DND-41 (cell line): ENCODE results near the gene TREX2.

ENCODE experiments used
- ATAC-seq: fragments of 200-7000 bp; cut with Tn5 transposase; 3 replicates; pipeline ENCODE4 v1.9.1; 2021; ENCODE audit warnings: low read depth; ENCODE audit not compliant: insufficient read depth
- DNase-seq: peaks from one replicate; pipeline ENCODE4 v3.0.0-alpha.2; 2020
- H2AFZ ChIP-seq: 2 replicates; pipeline ENCODE4 v1.6.0; 2012; ENCODE audit warnings: low read depth, low read length
- H3K27ac ChIP-seq: 2 replicates; pipeline ENCODE4 v1.5.1; 2012; ENCODE audit warnings: low read length, inconsistent platforms
- H3K27me3 ChIP-seq: fragments of 200-600 bp; sonication (generic); 2 replicates; pipeline ENCODE4 v1.6.0; 2012; ENCODE audit warnings: low read length, mild to moderate bottlenecking, inconsistent platforms; ENCODE audit not compliant: insufficient read depth, poor library complexity
- H3K36me3 ChIP-seq: 2 replicates; pipeline ENCODE4 v1.5.1; 2012; ENCODE audit warnings: low read length, inconsistent platforms; ENCODE audit not compliant: insufficient read depth
- H3K4me1 ChIP-seq: 2 replicates; pipeline ENCODE4 v1.5.1; 2012; ENCODE audit warnings: mild to moderate bottlenecking, low read length; ENCODE audit not compliant: insufficient read depth
- H3K4me2 ChIP-seq: 2 replicates; pipeline ENCODE4 v1.6.0; 2012; ENCODE audit warnings: mild to moderate bottlenecking, moderate library complexity, low read length, inconsistent platforms; ENCODE audit not compliant: insufficient read depth
- H3K4me3 ChIP-seq, 2 experiments: fragments of 200-600 bp in 1 of 2; shearing (Covaris generic) in 1 of 2; 2 replicates each; pipeline ENCODE4 v1.5.1; 2012 to 2016; ENCODE audit warnings: inconsistent platforms in 2 of 2, low read length in 2 of 2, mild to moderate bottlenecking in 2 of 2, low read depth in 1 of 2, moderate library complexity in 1 of 2
- H3K79me2 ChIP-seq: 2 replicates; pipeline ENCODE4 v1.6.0; 2012; ENCODE audit warnings: low read length, inconsistent platforms; ENCODE audit not compliant: insufficient read depth
- H3K9ac ChIP-seq: 2 replicates; pipeline ENCODE4 v1.6.0; 2012; ENCODE audit warnings: low read depth, mild to moderate bottlenecking, inconsistent platforms, low read length, moderate library complexity
- H3K9me3 ChIP-seq: 2 replicates; pipeline ENCODE4 v1.5.1; 2012; ENCODE audit warnings: low read length, moderate library complexity, mild to moderate bottlenecking, inconsistent platforms; ENCODE audit not compliant: insufficient read depth, severe bottlenecking
- H4K20me1 ChIP-seq: 2 replicates; pipeline ENCODE4 v1.6.0; 2012; ENCODE audit warnings: low read length; ENCODE audit not compliant: insufficient read depth
- EZH2 ChIP-seq: IDR thresholded peaks from 3 replicates; pipeline ENCODE4 v1.6.1; 2012; ENCODE audit warnings: borderline replicate concordance, low read depth, mild to moderate bottlenecking, moderate library complexity, low read length, inconsistent platforms; ENCODE audit not compliant: severe bottlenecking
- TF ChIP-seq, protein P1 (sequence below): IDR thresholded peaks from 2 replicates; pipeline ENCODE4 v1.5.1; 2012; ENCODE audit warnings: borderline replicate concordance, low read length, moderate library complexity, mild to moderate bottlenecking; ENCODE audit not compliant: poor library complexity, severe bottlenecking; ENCODE audit errors: extremely low read depth

The TREX2 gene

GRCh38 chrX:153482376-153483015 is 36.6 kb upstream of the TREX2 start:
- no peaks in the 10 kb centered on the region for H4K20me1 ChIP-seq
- H2AFZ ChIP-seq = no peak overlapping the region
- H3K79me2 ChIP-seq = no peaks in the 10 kb centered on the region
- DNase-seq (no peak), ATAC-seq (no peak)
- H3K27me3 ChIP-seq = no peaks in the 10 kb centered on the region
- no peaks in the 10 kb centered on the region for H3K9me3 ChIP-seq
- no peak overlapping the region for H3K9ac ChIP-seq
- no peak overlapping the region for H3K4me3 ChIP-seq
- no peak overlapping the region for H3K4me2 ChIP-seq
- H3K36me3 ChIP-seq = no peaks in the 10 kb centered on the region
- no peaks in the 10 kb centered on the region for H3K4me1 ChIP-seq
- no peak for TF ChIP-seq EZH2
- TF ChIP-seq, protein P1, sequence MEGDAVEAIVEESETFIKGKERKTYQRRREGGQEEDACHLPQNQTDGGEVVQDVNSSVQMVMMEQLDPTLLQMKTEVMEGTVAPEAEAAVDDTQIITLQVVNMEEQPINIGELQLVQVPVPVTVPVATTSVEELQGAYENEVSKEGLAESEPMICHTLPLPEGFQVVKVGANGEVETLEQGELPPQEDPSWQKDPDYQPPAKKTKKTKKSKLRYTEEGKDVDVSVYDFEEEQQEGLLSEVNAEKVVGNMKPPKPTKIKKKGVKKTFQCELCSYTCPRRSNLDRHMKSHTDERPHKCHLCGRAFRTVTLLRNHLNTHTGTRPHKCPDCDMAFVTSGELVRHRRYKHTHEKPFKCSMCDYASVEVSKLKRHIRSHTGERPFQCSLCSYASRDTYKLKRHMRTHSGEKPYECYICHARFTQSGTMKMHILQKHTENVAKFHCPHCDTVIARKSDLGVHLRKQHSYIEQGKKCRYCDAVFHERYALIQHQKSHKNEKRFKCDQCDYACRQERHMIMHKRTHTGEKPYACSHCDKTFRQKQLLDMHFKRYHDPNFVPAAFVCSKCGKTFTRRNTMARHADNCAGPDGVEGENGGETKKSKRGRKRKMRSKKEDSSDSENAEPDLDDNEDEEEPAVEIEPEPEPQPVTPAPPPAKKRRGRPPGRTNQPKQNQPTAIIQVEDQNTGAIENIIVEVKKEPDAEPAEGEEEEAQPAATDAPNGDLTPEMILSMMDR = no peak
- no peak overlapping the region for H3K27ac ChIP-seq

GRCh38 chrX:153481043-153481442 is 35.2 kb upstream of the TREX2 start:
- Histone ChIP-seq H3K27me3 (no peaks in the 10 kb centered on the region), H3K9ac (no peak overlapping the region), H3K4me3 (no peak overlapping the region), H2AFZ (no peak overlapping the region), H3K36me3 (no peaks in the 10 kb centered on the region), H3K4me1 (no peaks in the 10 kb centered on the region), H4K20me1 (no peaks in the 10 kb centered on the region), H3K27ac (no peak overlapping the region), H3K4me2 (no peak overlapping the region), H3K79me2 (no peaks in the 10 kb centered on the region), H3K9me3 (no peaks in the 10 kb centered on the region)
- ATAC-seq (no peak), DNase-seq (no peak)
- TF ChIP-seq, protein P1 = no peak
- TF ChIP-seq EZH2 = no peak

GRCh38 chrX:153478746-153479145 is 32.9 kb upstream of the TREX2 start:
- no peak for DNase-seq
- H3K4me3 ChIP-seq = no peak overlapping the region
- no peaks in the 10 kb centered on the region for H3K4me1 ChIP-seq
- no peaks in the 10 kb centered on the region for H4K20me1 ChIP-seq
- no peak overlapping the region for H3K9ac ChIP-seq
- H3K4me2 ChIP-seq = no peak overlapping the region
- no peak overlapping the region for H2AFZ ChIP-seq
- no peaks in the 10 kb centered on the region for H3K36me3 ChIP-seq
- no peaks in the 10 kb centered on the region for H3K79me2 ChIP-seq
- TF ChIP-seq, protein P1 = no peak
- no peak for TF ChIP-seq EZH2
- no peak for ATAC-seq
- H3K9me3 ChIP-seq = no peaks in the 10 kb centered on the region
- no peak overlapping the region for H3K27ac ChIP-seq
- no peaks in the 10 kb centered on the region for H3K27me3 ChIP-seq

GRCh38 chrX:153477901-153478300 is 32.0 kb upstream of the TREX2 start:
- Histone ChIP-seq H3K4me2 (no peak overlapping the region), H2AFZ (no peak overlapping the region), H3K9me3 (no peaks in the 10 kb centered on the region)

More at GRCh38 chrX:153477901-153478300, 32.0 kb upstream of the TREX2 start:
- no peaks in the 10 kb centered on the region for H3K36me3 ChIP-seq
- DNase-seq = no peak
- no peaks in the 10 kb centered on the region for H3K27me3 ChIP-seq
- H3K9ac ChIP-seq = no peak overlapping the region
- H3K4me3 ChIP-seq = no peak overlapping the region
- no peaks in the 10 kb centered on the region for H3K4me1 ChIP-seq
- no peak for ATAC-seq
- no peak overlapping the region for H3K27ac ChIP-seq
- H3K79me2 ChIP-seq = no peaks in the 10 kb centered on the region
- H4K20me1 ChIP-seq = no peaks in the 10 kb centered on the region
- TF ChIP-seq, protein P1 = no peak
- no peak for TF ChIP-seq EZH2
